Spleen (tissue), 11 donors: Measurements from ENCODE around the gene PRKCZ. TPM values are rescaled to one million over a fixed set of nuclear protein-coding genes. Genes with fewer than 3 reads are reported as not detected.

Source experiments
- DNase-seq: peaks from one replicate; pipeline ENCODE4 v3.0.0-alpha.2; 2020
- H3K27ac ChIP-seq, 8 donors: fragments of 200-600 bp; sonication (generic) in 7 of 8; 1 replicate in 4 of 8; 2 replicates in 4 of 8; pipeline versions ENCODE4 v1.5.0 to v1.8.0; 2016 to 2021; ENCODE audit warnings: inconsistent platforms in 4 of 8, mild to moderate bottlenecking in 4 of 8, moderate library complexity in 1 of 8
- H3K27me3 ChIP-seq, 7 donors: fragments of 200-600 bp; sonication (generic) in 6 of 7; replicated peaks in 1 of 7; 1 replicate in 4 of 7; 2 replicates in 3 of 7; pipeline versions ENCODE4 v1.5.0 to v1.8.0; 2016 to 2021; ENCODE audit warnings: inconsistent platforms in 3 of 7, mild to moderate bottlenecking in 1 of 7
- H3K36me3 ChIP-seq, 6 donors: fragments of 200-600 bp; sonication (generic) in 5 of 6; 1 replicate in 4 of 6; 2 replicates in 2 of 6; pipeline versions ENCODE4 v1.5.0 to v1.8.0; 2016 to 2021; ENCODE audit warnings: inconsistent platforms in 2 of 6
- H3K4me1 ChIP-seq, 6 donors: fragments of 200-600 bp; sonication (generic) in 5 of 6; 1 replicate in 3 of 6; 2 replicates in 3 of 6; pipeline versions ENCODE4 v1.5.0 to v1.8.0; 2016 to 2021; ENCODE audit warnings: inconsistent platforms in 3 of 6
- H3K4me3 ChIP-seq, 8 donors: fragments of 200-600 bp; sonication (generic) in 7 of 8; 1 replicate in 4 of 8; 2 replicates in 4 of 8; pipeline versions ENCODE4 v1.5.0 to v1.8.0; 2016 to 2021; ENCODE audit warnings: inconsistent platforms in 4 of 8, mild to moderate bottlenecking in 4 of 8, moderate library complexity in 2 of 8
- H3K9me3 ChIP-seq, 8 donors: fragments of 200-600 bp; sonication (generic) in 7 of 8; 1 replicate in 4 of 8; 2 replicates in 4 of 8; pipeline versions ENCODE4 v1.5.0 to v1.8.0; 2016 to 2021; ENCODE audit warnings: inconsistent platforms in 4 of 8
- POLR2A ChIP-seq, 3 donors: fragments of 450-650 bp; IDR thresholded peaks; one replicate each; pipeline ENCODE4 v1.5.1; 2017; ENCODE audit warnings: antibody characterized with exemption in 3 of 3, mild to moderate bottlenecking in 1 of 3
- POLR2AphosphoS5 ChIP-seq, 3 donors: sonication (generic); formaldehyde crosslinking; IDR thresholded peaks; one replicate each; pipeline ENCODE4 v1.5.1; 2017; ENCODE audit warnings: antibody characterized with exemption in 3 of 3
- WGBS, 5 donors: extraction: QIAGEN DNeasy Blood & Tissue Kit in 3 of 5; methylation state at CpG; one replicate each; pipeline versions ENCODE4 v1.1.5 to v1.1.7; 2013 to 2018; 5-methylcytosine and 5-hydroxymethylcytosine counted together
- intact Hi-C: fragments of 100-400 bp; cut with DNase I; formaldehyde crosslinking; loops from one replicate; pipeline ENCODE4 v1.15.0; 2023; ENCODE audit warnings: low total_unique reads
- polyA plus RNA-seq, 3 donors: library from polyadenylated mRNA; stranded (reverse); fragments of 200-250 nt; gene quantifications; one replicate each; pipeline ENCODE4 v1.2.1, GENCODE V29; 2013
- total RNA-seq, 7 donors: library from RNA; depleted of rRNA in 3 of 7; stranded (reverse); fragments of >200 nt in 3 of 7; fragmentation: NEBNext Ultra II Directional in 4 of 7; extraction: Animal tissue kit (Norgen Biotek cat#: 25700) in 4 of 7; gene quantifications; one replicate each; pipeline versions ENCODE4 v1.1.0 to v1.2.1, GENCODE V29; 2016 to 2021
- TF ChIP-seq, protein P1 (sequence below), 11 experiments: fragments of 200-600 bp in 7 of 11; fragments of 450-650 bp in 4 of 11; sonication (generic) in 4 of 11; IDR thresholded peaks in 8 of 11; conservative IDR thresholded peaks in 3 of 11; 1 replicate in 7 of 11; 2 replicates in 4 of 11; pipeline versions ENCODE4 v1.4.0 to v1.8.0; 2016 to 2021; ENCODE audit warnings: antibody characterized with exemption in 11 of 11, inconsistent platforms in 4 of 11, mild to moderate bottlenecking in 1 of 11
- donor health status: healthy with polysubstance abuse.
- donor health status: DM: no; HTN: no; CAD: no; lungs with moderate emphysema.
- donor health status: DM: no; HTN: no; CAD: no.
- donor health status: Bipolar disorder and iron deficiency.
- donor health status: healthy.
- donor health status: DM: no; HTN: no; CAD: no.
- donor health status: DM: yes; HTN: yes; CAD: no.

Gene PRKCZ
- total and polyA plus RNA-seq, 10 donors, result 17.6 to 61.8 (median 34.0) TPM

DNA sequence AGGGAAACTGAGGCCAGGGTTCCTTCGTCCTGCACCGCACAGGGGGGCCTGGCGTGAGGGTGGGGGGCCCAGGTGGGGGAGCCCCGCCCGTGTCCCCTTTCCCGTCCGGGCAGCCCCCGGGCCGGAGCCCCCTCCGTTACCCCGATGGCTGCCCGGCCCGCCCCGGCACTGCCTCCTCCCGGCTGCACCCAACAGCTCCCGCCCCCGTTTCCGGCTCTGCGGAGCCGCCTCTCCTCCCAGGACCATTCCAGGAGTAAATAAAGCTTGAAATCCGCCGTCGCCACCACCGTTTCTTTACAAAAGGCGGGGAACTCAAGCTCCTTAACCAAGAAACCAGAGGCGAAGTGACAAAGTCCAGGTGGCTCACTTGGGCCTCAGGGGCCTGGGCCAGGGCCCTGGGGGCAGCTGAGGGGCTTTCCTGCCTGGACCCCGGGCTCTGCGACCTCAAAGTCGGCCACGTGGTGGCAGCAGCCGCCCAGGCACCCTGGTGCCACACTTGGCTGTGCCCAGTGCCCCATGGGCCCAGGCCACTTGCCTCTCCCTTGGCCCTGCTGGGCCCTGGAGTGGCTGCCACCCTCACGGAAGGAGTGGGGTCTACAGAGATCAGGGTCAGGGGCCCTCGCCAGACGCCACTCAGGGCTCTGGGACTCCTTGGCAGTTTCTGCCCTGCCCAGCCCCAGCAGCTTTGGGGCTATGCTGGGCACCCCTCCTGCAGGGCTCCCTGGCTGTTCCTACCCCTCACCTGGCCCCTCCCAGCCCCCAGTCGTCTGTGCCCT is 144.9 kb downstream of the PRKCZ start:
- TF ChIP-seq POLR2AphosphoS5 (IDR thresholded peaks at IDR 0.05), result peak; percentile 68 to 81 (median 75)
- TF ChIP-seq, protein P1, sequence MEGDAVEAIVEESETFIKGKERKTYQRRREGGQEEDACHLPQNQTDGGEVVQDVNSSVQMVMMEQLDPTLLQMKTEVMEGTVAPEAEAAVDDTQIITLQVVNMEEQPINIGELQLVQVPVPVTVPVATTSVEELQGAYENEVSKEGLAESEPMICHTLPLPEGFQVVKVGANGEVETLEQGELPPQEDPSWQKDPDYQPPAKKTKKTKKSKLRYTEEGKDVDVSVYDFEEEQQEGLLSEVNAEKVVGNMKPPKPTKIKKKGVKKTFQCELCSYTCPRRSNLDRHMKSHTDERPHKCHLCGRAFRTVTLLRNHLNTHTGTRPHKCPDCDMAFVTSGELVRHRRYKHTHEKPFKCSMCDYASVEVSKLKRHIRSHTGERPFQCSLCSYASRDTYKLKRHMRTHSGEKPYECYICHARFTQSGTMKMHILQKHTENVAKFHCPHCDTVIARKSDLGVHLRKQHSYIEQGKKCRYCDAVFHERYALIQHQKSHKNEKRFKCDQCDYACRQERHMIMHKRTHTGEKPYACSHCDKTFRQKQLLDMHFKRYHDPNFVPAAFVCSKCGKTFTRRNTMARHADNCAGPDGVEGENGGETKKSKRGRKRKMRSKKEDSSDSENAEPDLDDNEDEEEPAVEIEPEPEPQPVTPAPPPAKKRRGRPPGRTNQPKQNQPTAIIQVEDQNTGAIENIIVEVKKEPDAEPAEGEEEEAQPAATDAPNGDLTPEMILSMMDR (IDR thresholded peaks at IDR 0.05 in 8 of 11, conservative IDR thresholded peaks at IDR 0.05 in 3 of 11), result peak; percentile 91 to 98 (median 96)
- no peak for TF ChIP-seq POLR2A (IDR thresholded peaks at IDR 0.05)
- Histone ChIP-seq H3K4me1 (peaks cover 25 to 82% (median 58%) of the 10 kb centered on the region in 6 donors), H3K9me3 (no peaks in the 10 kb centered on the region), H3K36me3 (peaks cover 0 to 19% (median 0%) of the 10 kb centered on the region in 6 donors), H3K27ac (peak overlapping the region; percentile 86 to 97 (median 94)), H3K27me3 (no peaks in the 10 kb centered on the region), H3K4me3 (peak overlapping the region; percentile 54 to 92 (median 70))
- intact Hi-C loops, result loop anchor here (2.0 to 5.0 kb wide), 3 partner anchors 117 to 352 kb away; no protein-coding TSS in a partner anchor
- 0 to 3% (median 1%) methylated on average over 11 to 35 of the region's 35 CpGs for WGBS, 5 donors
- peak; percentile 98 for DNase-seq

DNA sequence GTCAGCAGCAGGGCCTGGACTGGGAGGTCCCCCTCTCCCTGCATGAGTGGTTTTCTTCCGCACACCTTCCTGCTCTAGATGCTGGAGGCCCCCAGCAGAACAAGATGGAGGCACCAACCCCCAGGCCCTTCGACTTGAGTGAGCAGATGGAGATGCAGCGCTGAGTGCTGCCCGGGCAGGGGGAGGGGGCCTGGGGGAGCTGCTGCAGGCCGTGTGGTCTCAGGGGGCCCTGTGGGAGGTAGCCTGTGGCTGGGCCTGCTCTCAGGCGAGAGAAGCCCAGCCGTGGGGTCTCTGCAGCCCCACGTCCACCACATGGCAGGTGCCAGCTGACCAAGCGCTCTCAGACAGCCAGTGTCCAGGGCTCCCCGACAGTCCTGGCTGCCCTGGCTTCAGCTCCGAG is 145.6 kb downstream of the PRKCZ start:
- Histone ChIP-seq H3K4me3 (no peak overlapping the region), H3K9me3 (no peaks in the 10 kb centered on the region), H3K36me3 (peaks cover 0 to 19% (median 0%) of the 10 kb centered on the region in 6 donors), H3K27me3 (no peaks in the 10 kb centered on the region), H3K4me1 (peaks cover 23 to 82% (median 58%) of the 10 kb centered on the region in 6 donors), H3K27ac (peak overlapping the region; percentile 86 to 97 (median 94))
- intact Hi-C loops, result loop anchor here (2.0 to 5.0 kb wide), 3 partner anchors 117 to 352 kb away; no protein-coding TSS in a partner anchor
- peak; percentile 81 for DNase-seq
- WGBS, 5 donors, result 75 to 82% (median 79%) methylated on average over 10 to 11 of the region's 11 CpGs
- TF ChIP-seq POLR2AphosphoS5 (IDR thresholded peaks at IDR 0.05) (no peak), POLR2A (IDR thresholded peaks at IDR 0.05) (no peak)
- TF ChIP-seq, protein P1 (IDR thresholded peaks at IDR 0.05 in 8 of 11, conservative IDR thresholded peaks at IDR 0.05 in 3 of 11), result no peak

DNA sequence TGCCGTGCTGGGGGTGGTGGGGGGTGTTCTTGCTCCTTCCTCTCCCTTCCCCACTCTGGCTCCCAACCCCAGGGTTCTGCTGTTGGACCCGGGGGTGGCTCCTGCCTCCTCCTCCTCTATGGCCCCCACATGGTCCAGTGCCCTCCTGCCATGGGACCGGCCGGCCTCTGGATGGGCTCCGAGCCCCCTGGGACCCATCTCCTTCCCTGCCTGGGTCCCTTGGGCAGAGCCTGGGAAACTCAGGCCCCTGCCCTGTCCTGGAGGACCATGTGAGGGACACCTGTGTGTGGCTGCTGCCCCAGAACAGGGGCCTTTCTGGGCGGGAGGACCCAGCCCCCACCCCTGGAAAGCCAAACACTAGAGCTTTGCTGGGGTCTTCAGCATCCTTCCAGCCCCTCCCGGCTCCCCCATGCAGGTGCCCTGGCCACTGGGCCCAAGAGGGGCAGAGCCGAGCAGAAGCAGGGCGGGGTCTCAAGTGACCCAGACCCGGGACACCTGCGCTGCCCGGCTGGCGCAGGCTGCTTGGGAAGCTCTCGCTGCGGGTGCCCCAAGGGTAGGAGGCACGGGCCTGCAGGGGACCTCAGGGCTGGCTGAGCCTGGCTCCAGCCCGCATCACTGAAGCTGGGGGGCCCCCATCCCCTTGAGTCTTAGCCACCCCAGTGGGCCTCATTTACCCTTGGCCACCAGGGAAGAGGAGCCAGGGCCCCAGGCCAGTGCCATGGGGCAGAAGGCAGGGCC is 146.9 kb downstream of the PRKCZ start:
- intact Hi-C loops, result loop anchor here (5.0 kb wide), 2 partner anchors 115 to 350 kb away; no protein-coding TSS in a partner anchor
- Histone ChIP-seq H3K9me3 (no peaks in the 10 kb centered on the region), H3K4me1 (peaks cover 23 to 82% (median 62%) of the 10 kb centered on the region in 6 donors), H3K27me3 (no peaks in the 10 kb centered on the region), H3K4me3 (no peak overlapping the region), H3K27ac (peak overlapping the region in 5 of 8 donors; percentile 7 to 88 (median 22)), H3K36me3 (peaks cover 0 to 15% (median 0%) of the 10 kb centered on the region in 6 donors)
- DNase-seq, result peak; percentile 78
- TF ChIP-seq, protein P1 (IDR thresholded peaks at IDR 0.05 in 8 of 11, conservative IDR thresholded peaks at IDR 0.05 in 3 of 11), result no peak
- no peak for TF ChIP-seq POLR2AphosphoS5 (IDR thresholded peaks at IDR 0.05)
- TF ChIP-seq POLR2A (IDR thresholded peaks at IDR 0.05), result no peak
- WGBS, 5 donors, result 90 to 94% (median 91%) methylated on average over 6 to 17 of the region's 17 CpGs
